Astrocyte of the cerebellum (primary cell): ENCODE measurements around the gene ZRANB1.

ENCODE experiments used
- DNase-seq: peaks from one replicate; pipeline ENCODE4 v3.0.0-alpha.2; 2011; ENCODE audit warnings: low read depth
- H3K4me3 ChIP-seq: 2 replicates; pipeline ENCODE4 v1.5.1; 2011; ENCODE audit warnings: mild to moderate bottlenecking, low read depth, low read length, moderate library complexity
- CTCF ChIP-seq: IDR thresholded peaks from 2 replicates; pipeline ENCODE4 v1.5.1; 2012; ENCODE audit warnings: low read length, low read depth, moderate library complexity, mild to moderate bottlenecking; ENCODE audit errors: missing control alignments
- in situ Hi-C: cut with HindIII; loops from 2 replicates; pipeline ENCODE4 v1.10.0; 2017; ENCODE audit warnings: low sequenced_read_pairs

Gene ZRANB1

GRCh38 chr10:125026974-125027735 lies 85.2 kb downstream of the ZRANB1 start:
- in situ Hi-C loops: no loop called here
- DNase-seq: no peak
- TF ChIP-seq CTCF: no peak
- H3K4me3 ChIP-seq: no peak overlapping the region

- DNase-seq: no peak
- no peak overlapping the region for H3K4me3 ChIP-seq
- in situ Hi-C loops: no loop called here
- no peak for TF ChIP-seq CTCF
These were observed 86.2 kb downstream of the ZRANB1 start for GRCh38 chr10:125027871-125028869.

- DNase-seq: no peak
- H3K4me3 ChIP-seq: no peak overlapping the region
- no peak for TF ChIP-seq CTCF
- in situ Hi-C loops: loop anchor here (5.0 kb wide), 1 partner anchor 48 kb away; no protein-coding TSS in a partner anchor
These were observed 87.8 kb downstream of the ZRANB1 start for GRCh38 chr10:125029584-125030242.

- TF ChIP-seq CTCF: no peak
These were observed 88.8 kb downstream of the ZRANB1 start for GRCh38 chr10:125030567-125031197.

GRCh38 chr10:125032474-125033020 lies 90.6 kb downstream of the ZRANB1 start:
- in situ Hi-C loops: loop anchor here (5.0 kb wide), 1 partner anchor 45 kb away; no protein-coding TSS in a partner anchor
- DNase-seq: no peak

More at GRCh38 chr10:125030567-125031197, 88.8 kb downstream of the ZRANB1 start:
- in situ Hi-C loops: loop anchor here (5.0 kb wide), 1 partner anchor 47 kb away; no protein-coding TSS in a partner anchor
- DNase-seq: no peak
- H3K4me3 ChIP-seq: no peak overlapping the region

More at GRCh38 chr10:125032474-125033020, 90.6 kb downstream of the ZRANB1 start:
- TF ChIP-seq CTCF: no peak
- H3K4me3 ChIP-seq: no peak overlapping the region
